HepG2 (cell line): ENCODE results near the gene ABHD17A. TPM values are rescaled to one million over a fixed set of nuclear protein-coding genes. Genes with fewer than 3 reads are reported as not detected.

Experiments
- ATAC-seq: fragments of 200-7000 bp; cut with Tn5 transposase; 3 replicates; pipeline ENCODE4 v1.9.1; 2020; ENCODE audit warnings: mild to moderate bottlenecking, moderate library complexity
- BruUV-seq: library from RNA; stranded (reverse); fragments of 400-500 nt; replicated peaks from 2 replicates; lab custom pipeline; 2021; lab: Mats Ljungman, UMichigan
- CTCF ChIA-PET: fragments of 300-600 bp; formaldehyde crosslinking; extraction: SDS; loops from one replicate; lab custom pipeline; 2021; ENCODE audit warnings: low total read pairs, inconsistent platforms, low intra/inter-chr PET ratio; lab: Yijun Ruan, JAX
- POLR2A ChIA-PET: fragments of 350-600 bp; sonication (Branson Sonifier 250); formaldehyde crosslinking; loops from one replicate; lab custom pipeline; 2020; ENCODE audit warnings: antibody characterized with exemption, inconsistent platforms; lab: Yijun Ruan, JAX
- DNase-seq: peaks from one replicate; pipeline ENCODE4 v3.0.0-alpha.2; 2015; ENCODE audit warnings: low spot score
- FAIRE-seq: peaks from 3 replicates; lab custom pipeline; 2011; peaks lifted over from hg19 to GRCh38; lab: Jason Lieb, UNC
- H2AFZ ChIP-seq: one replicate; pipeline ENCODE4 v1.6.1; 2011; ENCODE audit warnings: low read length, inconsistent platforms
- H3K27ac ChIP-seq: fragments of 300-600 bp; 3 replicates; pipeline ENCODE4 v1.8.0; 2011; ENCODE audit warnings: mixed run types, mild to moderate bottlenecking, mixed read lengths, low read length, inconsistent platforms; ENCODE audit not compliant: insufficient read depth; ENCODE audit errors: extremely low read length
- H3K27me3 ChIP-seq, 2 experiments: fragments of 200-600 bp in 1 of 2; 2 replicates in 1 of 2; 3 replicates in 1 of 2; pipeline versions ENCODE4 v1.6.0 to v1.8.0; 2011; ENCODE audit warnings: low read length in 2 of 2, mild to moderate bottlenecking in 2 of 2, moderate library complexity in 2 of 2, inconsistent platforms in 1 of 2; ENCODE audit not compliant: insufficient read depth in 2 of 2, control insufficient read depth in 1 of 2
- H3K36me3 ChIP-seq, 2 experiments: fragments of 200-600 bp in 1 of 2; replicated peaks in 1 of 2; 2 replicates in 1 of 2; 3 replicates in 1 of 2; pipeline versions ENCODE4 v1.5.1 to v1.8.0; 2011; ENCODE audit warnings: low read length in 2 of 2, inconsistent platforms in 1 of 2; ENCODE audit not compliant: insufficient read depth in 2 of 2, control insufficient read depth in 1 of 2
- H3K4me1 ChIP-seq: 2 replicates; pipeline ENCODE4 v1.5.1; 2012; ENCODE audit warnings: low read length, inconsistent platforms; ENCODE audit not compliant: insufficient read depth
- H3K4me2 ChIP-seq: 2 replicates; pipeline ENCODE4 v1.6.0; 2011; ENCODE audit warnings: low read depth, low read length, inconsistent platforms
- H3K4me3 ChIP-seq, 3 experiments: fragments of 200-600 bp in 1 of 3; sonication (generic), shearing (Covaris generic) in 1 of 3; replicated peaks in 1 of 3; 2 replicates each; pipeline ENCODE4 v1.5.1; 2011 to 2016; ENCODE audit warnings: low read length in 3 of 3, inconsistent platforms in 2 of 3, low read depth in 2 of 3, mild to moderate bottlenecking in 2 of 3, control low read depth in 1 of 3, mixed read lengths in 1 of 3; ENCODE audit not compliant: insufficient read depth in 1 of 3
- H3K79me2 ChIP-seq: one replicate; pipeline ENCODE4 v1.6.1; 2011; ENCODE audit warnings: low read length, inconsistent platforms; ENCODE audit not compliant: insufficient read depth
- H3K9ac ChIP-seq: 2 replicates; pipeline ENCODE4 v1.6.0; 2011; ENCODE audit warnings: mild to moderate bottlenecking, low read depth, low read length, inconsistent platforms; ENCODE audit not compliant: insufficient read depth
- H3K9me3 ChIP-seq: 2 replicates; pipeline ENCODE4 v1.5.1; 2012; ENCODE audit warnings: mild to moderate bottlenecking, low read length
- H4K20me1 ChIP-seq: 2 replicates; pipeline ENCODE4 v1.6.0; 2011; ENCODE audit warnings: inconsistent platforms, mild to moderate bottlenecking, low read length, moderate library complexity; ENCODE audit not compliant: insufficient read depth
- AKAP8 ChIP-seq: sonication (generic); formaldehyde crosslinking; IDR thresholded peaks from 2 replicates; pipeline ENCODE4 v1.5.1; 2020; ENCODE audit warnings: mild to moderate bottlenecking, missing genetic modification reagents
- CCDC6 ChIP-seq: sonication (generic); formaldehyde crosslinking; IDR thresholded peaks from 2 replicates; pipeline ENCODE4 v1.8.1; 2022; ENCODE audit warnings: mild to moderate bottlenecking, missing genetic modification reagents, moderate library complexity
- GPBP1L1 ChIP-seq: sonication (generic); formaldehyde crosslinking; IDR thresholded peaks from 2 replicates; pipeline ENCODE4 v1.5.0; 2020; ENCODE audit warnings: mild to moderate bottlenecking, missing genetic modification reagents
- HNRNPLL ChIP-seq: fragments of 200-400 bp; formaldehyde crosslinking; IDR thresholded peaks from 2 replicates; pipeline ENCODE4 v1.6.1; 2017; ENCODE audit warnings: mild to moderate bottlenecking, low read depth, low read length; ENCODE audit not compliant: poor library complexity, severe bottlenecking
- HOXA9 ChIP-seq: sonication (generic); formaldehyde crosslinking; IDR thresholded peaks from 2 replicates; pipeline ENCODE4 v1.8.1; 2022; ENCODE audit warnings: missing genetic modification reagents, mild to moderate bottlenecking, moderate library complexity, borderline replicate concordance
- MIXL1 ChIP-seq: IDR thresholded peaks from 2 replicates; pipeline ENCODE4 v1.6.1; 2016
- NFIC ChIP-seq: IDR thresholded peaks from 2 replicates; pipeline ENCODE4 v1.6.1; 2012; ENCODE audit warnings: mild to moderate bottlenecking, low read length, inconsistent platforms
- PATZ1 ChIP-seq: sonication (generic); formaldehyde crosslinking; IDR thresholded peaks from 2 replicates; pipeline ENCODE4 v1.4.0; 2020; ENCODE audit warnings: missing genetic modification reagents
- REPIN1 ChIP-seq: sonication (generic); formaldehyde crosslinking; IDR thresholded peaks from 2 replicates; pipeline ENCODE4 v1.8.0; 2022; ENCODE audit warnings: missing genetic modification reagents, low read depth, mild to moderate bottlenecking, borderline replicate concordance
- SALL1 ChIP-seq: sonication (generic); formaldehyde crosslinking; IDR thresholded peaks from 2 replicates; pipeline ENCODE4 v1.8.0; 2022; ENCODE audit warnings: mild to moderate bottlenecking, missing genetic modification reagents
- SIN3A ChIP-seq: IDR thresholded peaks from 2 replicates; pipeline ENCODE4 v1.6.1; 2011; ENCODE audit warnings: low read depth, mild to moderate bottlenecking, control low read depth, low read length, borderline replicate concordance
- STAG1 ChIP-seq: sonication (generic); formaldehyde crosslinking; IDR thresholded peaks from 2 replicates; pipeline ENCODE4 v1.4.0; 2020; ENCODE audit warnings: missing genetic modification reagents
- ZBTB7B ChIP-seq: sonication (generic); formaldehyde crosslinking; IDR thresholded peaks from 2 replicates; pipeline ENCODE4 v1.4.0; 2020; ENCODE audit warnings: missing genetic modification reagents
- ZNF232 ChIP-seq: sonication (generic); formaldehyde crosslinking; IDR thresholded peaks from 2 replicates; pipeline ENCODE4 v1.4.0; 2020; ENCODE audit warnings: missing genetic modification reagents, borderline replicate concordance
- ZNF337 ChIP-seq: sonication (generic); formaldehyde crosslinking; IDR thresholded peaks from 2 replicates; pipeline ENCODE4 v1.5.1; 2020; ENCODE audit warnings: missing genetic modification reagents, low read depth, mild to moderate bottlenecking, borderline replicate concordance
- ZNF33A ChIP-seq: sonication (generic); formaldehyde crosslinking; IDR thresholded peaks from 2 replicates; pipeline ENCODE4 v1.5.1; 2020; ENCODE audit warnings: missing genetic modification reagents, mild to moderate bottlenecking, moderate library complexity, borderline replicate concordance
- ZNF343 ChIP-seq: sonication (generic); formaldehyde crosslinking; IDR thresholded peaks from 2 replicates; pipeline ENCODE4 v1.4.0; 2020; ENCODE audit warnings: mild to moderate bottlenecking, missing genetic modification reagents
- ZNF546 ChIP-seq: sonication (generic); formaldehyde crosslinking; conservative IDR thresholded peaks from 2 replicates; pipeline ENCODE4 v1.8.1; 2023; ENCODE audit warnings: mild to moderate bottlenecking, missing genetic modification reagents
- ZNF660 ChIP-seq: sonication (generic); formaldehyde crosslinking; IDR thresholded peaks from 2 replicates; pipeline ENCODE4 v1.5.1; 2020; ENCODE audit warnings: mild to moderate bottlenecking, low read depth, missing genetic modification reagents, borderline replicate concordance
- ZNF7 ChIP-seq: IDR thresholded peaks from 2 replicates; pipeline ENCODE4 v1.6.1; 2016; ENCODE audit warnings: missing biosample characterization, missing genetic modification reagents
- ZNF724P ChIP-seq: sonication (generic); formaldehyde crosslinking; IDR thresholded peaks from 2 replicates; pipeline ENCODE4 v1.8.0; 2022; ENCODE audit warnings: missing genetic modification reagents, borderline replicate concordance
- ZNF891 ChIP-seq: sonication (generic); formaldehyde crosslinking; IDR thresholded peaks from 2 replicates; pipeline ENCODE4 v1.5.0; 2020; ENCODE audit warnings: mild to moderate bottlenecking, missing genetic modification reagents
- ZSCAN22 ChIP-seq: sonication (generic); formaldehyde crosslinking; IDR thresholded peaks from 2 replicates; pipeline ENCODE4 v1.4.0; 2020; ENCODE audit warnings: mild to moderate bottlenecking, missing genetic modification reagents
- WGBS: methylation state at CpG from one replicate; pipeline ENCODE4 v1.1.6; 2017; ENCODE audit warnings: low lambda C conversion rate; 5-methylcytosine and 5-hydroxymethylcytosine counted together
- in situ Hi-C: cut with HindIII; loops from 2 replicates; pipeline ENCODE4 v1.10.0; 2017; ENCODE audit warnings: low pct_unique_long_range_greater_than_20kb; ENCODE audit not compliant: extremely low pct_ligation_motif_present
- intact Hi-C: fragments of 100-400 bp; cut with micrococcal nuclease; formaldehyde crosslinking; loops from one replicate; pipeline ENCODE4 v1.10.0; 2022; ENCODE audit not compliant: unreplicated experiment
- polyA plus RNA-seq, 8 experiments: library from polyadenylated mRNA; depleted of rRNA in 3 of 8; stranded (reverse) in 7 of 8; unstranded in 1 of 8; fragments of >200 nt; fragmentation: Illumina TruSeq in 4 of 8; extraction: Trizol in 4 of 8; gene quantifications; 2 replicates each; pipeline versions ENCODE4 v1.2.1 to v1.2.3, GENCODE V29; 2011 to 2016; ENCODE audit warnings: low read depth in 4 of 8, missing spikeins in 1 of 8, mixed read lengths in 1 of 8; ENCODE audit not compliant: insufficient read depth in 1 of 8
- total RNA-seq, 5 experiments: library from RNA; depleted of rRNA; stranded (reverse); fragments of >200 nt; fragmentation: Illumina TruSeq; extraction: Trizol; gene quantifications; 2 replicates each; pipeline ENCODE4 v1.2.3, GENCODE V29; 2016; ENCODE audit warnings: low read depth in 1 of 5

Gene ABHD17A
- total and polyA plus RNA-seq, 2 of the 13 experiments (the other 11 are each of a cell fraction or from before 2014, with no cell fraction given) = 27.7 to 40.8 TPM

GRCh38 chr19:1837625-1838105 is 47.6 kb downstream of the ABHD17A start (continued):
- TF ChIP-seq REPIN1 (CRISPR knock-in tag) (peak; percentile 52; the same call in 1 of the 2 replicates), ZNF891 (CRISPR knock-in tag) (no peak), ZNF232 (CRISPR knock-in tag) (no peak), SALL1 (CRISPR knock-in tag) (peak; percentile 68), ZNF7 (no peak), ZNF337 (CRISPR knock-in tag) (no peak), CCDC6 (CRISPR knock-in tag) (no peak), ZBTB7B (CRISPR knock-in tag) (peak; percentile 83), PATZ1 (CRISPR knock-in tag) (peak; percentile 66; the same call in 1 of the 2 replicates), ZNF724P (0 out of 2 replicates have a peak, but pooled peaks have one; percentile 32), MIXL1 (CRISPR knock-in tag) (no peak), SIN3A (peak; percentile 34; the same call in 1 of the 2 replicates)

- no peak overlapping the region for H3K4me3 ChIP-seq
- H3K27ac ChIP-seq = no peak overlapping the region
- BruUV-seq = no TSS peak
- H3K27me3 ChIP-seq = no peaks in the 10 kb centered on the region
- no CpG with 5 or more reads among the region's 11 CpGs for WGBS
- ChIA-PET POLR2A (interaction anchor here (1.7 kb wide), 1 partner anchor 9 kb away, joined by 7 read pairs; no protein-coding TSS in a partner anchor), CTCF (interaction anchor here (2.6 kb wide), 1 partner anchor 11 kb away, joined by 13 read pairs; the partner anchor contains the start of gene REXO1)
- peaks cover 45% of the 10 kb centered on the region for H3K79me2 ChIP-seq
- no peaks in the 10 kb centered on the region for H3K9me3 ChIP-seq
- 0 out of 5 replicates have a peak, but pooled peaks cover 0 to 3% of the 10 kb centered on the region in 2 experiments for H3K36me3 ChIP-seq
- H4K20me1 ChIP-seq = peaks cover 15% of the 10 kb centered on the region; the same call in 1 of the 2 replicates
- intact Hi-C loops = no loop called here
- ATAC-seq (no peak), DNase-seq (no peak), FAIRE-seq (no peak)
- no peak overlapping the region for H3K4me2 ChIP-seq
- peaks cover 49% of the 10 kb centered on the region for H3K4me1 ChIP-seq
- in situ Hi-C loops = no loop called here
- H2AFZ ChIP-seq = no peak overlapping the region
- H3K9ac ChIP-seq = no peak overlapping the region
- no peak for TF ChIP-seq ZNF660 (CRISPR knock-in tag)
- no peak for TF ChIP-seq GPBP1L1
- TF ChIP-seq AKAP8 (CRISPR knock-in tag) = no peak
- TF ChIP-seq ZNF343 (CRISPR knock-in tag) = no peak
- no peak for TF ChIP-seq HOXA9 (CRISPR knock-in tag)
- TF ChIP-seq HNRNPLL = no peak
- no peak for TF ChIP-seq ZSCAN22 (CRISPR knock-in tag)
- TF ChIP-seq NFIC = no peak
- no peak for TF ChIP-seq ZNF33A
- no peak for TF ChIP-seq ZNF546 (CRISPR knock-in tag)
- no peak for TF ChIP-seq STAG1 (CRISPR knock-in tag)
These were observed 48.1 kb downstream of the ABHD17A start for GRCh38 chr19:1837222-1837565.
